Measurements from ENCODE around the gene RAC3. TPM values are rescaled to one million over a fixed set of nuclear protein-coding genes. Genes with fewer than 3 reads are reported as not detected.

RAC3 gene
- total RNA-seq, 1 donor from 2014 or later = 31.6 TPM

- H3K9me3 Mint-ChIP-seq = peaks cover 9% of the 10 kb centered on the region
- peaks cover 12% of the 10 kb centered on the region for H3K27me3 Mint-ChIP-seq (ENCODE audit: insufficient read depth, low read depth)
- DNase-seq (ENCODE audit: low spot score) = no peak
- Histone ChIP-seq H3K9me3 (ENCODE audit: low read depth) (no peaks in the 10 kb centered on the region), H3K27me3 (no peaks in the 10 kb centered on the region), H3K9ac (no peak overlapping the region), H3F3A (ENCODE audit: low read depth) (peaks cover 8% of the 10 kb centered on the region), H3K4me3 (no peak overlapping the region), H3K36me3 (no peaks in the 10 kb centered on the region), H3K79me2 (ENCODE audit: low read depth) (no peaks in the 10 kb centered on the region), H3K4me1 (no peaks in the 10 kb centered on the region), H3K27ac (no peak overlapping the region), H3K4me2 (no peak overlapping the region), H2AFZ (replicated peaks) (no peak overlapping the region), H4K20me1 (ENCODE audit: low read depth) (no peaks in the 10 kb centered on the region)
- H3K4me3 Mint-ChIP-seq = peak overlapping the region; percentile 33
- H3K4me1 Mint-ChIP-seq = peaks cover 27% of the 10 kb centered on the region
- no peak for TF ChIP-seq EZH2phosphoT487 (IDR thresholded peaks at IDR 0.05)
- no peak for TF ChIP-seq CTCF (IDR thresholded peaks at IDR 0.05)
- TF ChIP-seq EZH2 (IDR thresholded peaks at IDR 0.05) = no peak
- peak overlapping the region; percentile 21 for H3K27ac Mint-ChIP-seq
- peaks cover 5% of the 10 kb centered on the region for H3K36me3 Mint-ChIP-seq
These were observed 11.2 kb downstream of the RAC3 start for GRCh38 chr17:82042649-82043048.

DNA sequence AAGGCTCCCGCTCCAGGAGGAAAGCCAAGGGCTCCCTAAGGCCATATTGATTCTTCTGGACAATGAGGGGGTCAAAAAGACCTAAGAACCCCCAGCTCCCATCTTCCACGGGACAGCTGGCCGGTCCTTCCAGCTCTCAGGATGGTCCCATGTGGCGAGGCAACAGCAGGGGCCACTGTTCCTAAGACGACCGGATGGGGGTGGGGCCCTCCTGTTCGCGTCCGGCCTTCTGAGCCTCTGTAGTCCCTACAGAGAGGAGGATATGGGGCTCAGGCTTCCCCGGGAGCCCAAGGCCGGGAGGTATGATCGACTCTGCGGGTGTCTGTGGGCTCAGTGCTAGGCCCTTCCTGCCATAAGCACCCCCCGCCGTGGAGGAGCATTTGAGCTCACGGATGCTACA, 12.0 kb downstream of the RAC3 start:
- H3K4me3 Mint-ChIP-seq = no peak overlapping the region
- DNase-seq (ENCODE audit: low spot score) = no peak
- Histone ChIP-seq H3K27ac (no peak overlapping the region), H3K27me3 (no peaks in the 10 kb centered on the region), H3K4me1 (no peaks in the 10 kb centered on the region), H3K9ac (no peak overlapping the region), H4K20me1 (ENCODE audit: low read depth) (no peaks in the 10 kb centered on the region), H2AFZ (replicated peaks) (peak overlapping the region; percentile 89), H3F3A (ENCODE audit: low read depth) (peaks cover 3% of the 10 kb centered on the region), H3K4me2 (no peak overlapping the region), H3K9me3 (ENCODE audit: low read depth) (no peaks in the 10 kb centered on the region), H3K79me2 (ENCODE audit: low read depth) (no peaks in the 10 kb centered on the region), H3K36me3 (no peaks in the 10 kb centered on the region), H3K4me3 (no peak overlapping the region)
- TF ChIP-seq CTCF (IDR thresholded peaks at IDR 0.05) (no peak), EZH2 (IDR thresholded peaks at IDR 0.05) (no peak), EZH2phosphoT487 (IDR thresholded peaks at IDR 0.05) (no peak)
- peaks cover 6% of the 10 kb centered on the region for H3K36me3 Mint-ChIP-seq
- H3K27ac Mint-ChIP-seq = no peak overlapping the region
- peaks cover 9% of the 10 kb centered on the region for H3K9me3 Mint-ChIP-seq
- peaks cover 24% of the 10 kb centered on the region for H3K4me1 Mint-ChIP-seq
- H3K27me3 Mint-ChIP-seq (ENCODE audit: insufficient read depth, low read depth) = peaks cover 6% of the 10 kb centered on the region

GRCh38 chr17:82045936-82046484, 14.5 kb downstream of the RAC3 start:
- DNase-seq (ENCODE audit: low spot score) = no peak
- Mint-ChIP-seq H3K4me3 (no peak overlapping the region), H3K9me3 (peaks cover 6% of the 10 kb centered on the region), H3K36me3 (peaks cover 6% of the 10 kb centered on the region), H3K27ac (peak overlapping the region; percentile 57), H3K4me1 (peaks cover 17% of the 10 kb centered on the region), H3K27me3 (ENCODE audit: insufficient read depth, low read depth) (peaks cover 4% of the 10 kb centered on the region)
- no peaks in the 10 kb centered on the region for H3K27me3 ChIP-seq
- no peaks in the 10 kb centered on the region for H3K36me3 ChIP-seq
- no peaks in the 10 kb centered on the region for H3K4me1 ChIP-seq
- H3K4me3 ChIP-seq = no peak overlapping the region
- no peak overlapping the region for H3K4me2 ChIP-seq
- H2AFZ ChIP-seq (replicated peaks) = no peak overlapping the region
- no peak overlapping the region for H3K27ac ChIP-seq
- TF ChIP-seq EZH2 (IDR thresholded peaks at IDR 0.05) (no peak), CTCF (IDR thresholded peaks at IDR 0.05) (no peak), EZH2phosphoT487 (IDR thresholded peaks at IDR 0.05) (no peak)
- H3F3A ChIP-seq (ENCODE audit: low read depth) = peaks cover 3% of the 10 kb centered on the region
- no peaks in the 10 kb centered on the region for H4K20me1 ChIP-seq (ENCODE audit: low read depth)
- no peaks in the 10 kb centered on the region for H3K9me3 ChIP-seq (ENCODE audit: low read depth)
- H3K9ac ChIP-seq = no peak overlapping the region
- no peaks in the 10 kb centered on the region for H3K79me2 ChIP-seq (ENCODE audit: low read depth)
